GM12878 (cell line): ENCODE results near the gene ANP32B. TPM values are rescaled to one million over a fixed set of nuclear protein-coding genes. Genes with fewer than 3 reads are reported as not detected.

ENCODE experiments used
- ATAC-seq: fragments of 200-7000 bp; cut with Tn5 transposase; 3 replicates; pipeline ENCODE4 v1.9.1; 2020; ENCODE audit warnings: mild to moderate bottlenecking, moderate library complexity
- BruUV-seq: library from RNA; stranded (reverse); fragments of 400-500 nt; replicated peaks from 2 replicates; lab custom pipeline; 2021; lab: Mats Ljungman, UMichigan
- CTCF ChIA-PET: fragments of 300-600 bp; sonication (Branson Sonifier 250); formaldehyde crosslinking; extraction: SDS; loops from one replicate; lab custom pipeline; 2021; ENCODE audit warnings: inconsistent platforms; lab: Yijun Ruan, JAX
- POLR2A ChIA-PET: fragments of 350-600 bp; formaldehyde crosslinking; extraction: SDS; loops from one replicate; lab custom pipeline; 2021; ENCODE audit warnings: inconsistent platforms; lab: Charles Lee
- RAD21 ChIA-PET: fragments of 300-600 bp; sonication (Branson Sonifier 250); formaldehyde crosslinking; loops from one replicate; lab custom pipeline; 2023; ENCODE audit warnings: antibody characterized with exemption; ENCODE audit not compliant: unreplicated experiment; lab: Charles Lee
- SMC1A ChIA-PET: fragments of 300-600 bp; sonication (Branson Sonifier 250); formaldehyde crosslinking; loops from one replicate; lab custom pipeline; 2023; ENCODE audit not compliant: unreplicated experiment, uncharacterized antibody; lab: Charles Lee
- DNase-seq: peaks from one replicate; pipeline ENCODE4 v3.0.0-alpha.2; 2011; ENCODE audit warnings: low read depth, low spot score
- FAIRE-seq: peaks from 3 replicates; lab custom pipeline; 2011; peaks lifted over from hg19 to GRCh38; lab: Jason Lieb, UNC
- H2AFZ ChIP-seq: 2 replicates; pipeline ENCODE4 v1.6.0; 2011; ENCODE audit warnings: low read depth, low read length, control low read depth; ENCODE audit not compliant: control insufficient read depth
- H3K27ac ChIP-seq: 2 replicates; pipeline ENCODE4 v1.5.1; 2011; ENCODE audit warnings: control low read depth; ENCODE audit not compliant: control insufficient read depth, insufficient read depth
- H3K27me3 ChIP-seq, 2 experiments: replicated peaks in 1 of 2; 2 replicates each; pipeline versions ENCODE4 v1.6.0 to v1.6.1; 2011; ENCODE audit warnings: low read length in 1 of 2; ENCODE audit not compliant: control insufficient read depth in 2 of 2, insufficient read depth in 2 of 2
- H3K36me3 ChIP-seq, 2 experiments: 2 replicates each; pipeline ENCODE4 v1.5.1; 2011; ENCODE audit warnings: low read length in 1 of 2; ENCODE audit not compliant: control insufficient read depth in 2 of 2, insufficient read depth in 2 of 2
- H3K4me1 ChIP-seq: 2 replicates; pipeline ENCODE4 v1.6.1; 2011; ENCODE audit warnings: mild to moderate bottlenecking, low read length, moderate library complexity, mixed read lengths; ENCODE audit not compliant: control insufficient read depth, insufficient read depth
- H3K4me2 ChIP-seq: 2 replicates; pipeline ENCODE4 v1.6.0; 2011; ENCODE audit warnings: control low read depth; ENCODE audit not compliant: control insufficient read depth, insufficient read depth
- H3K4me3 ChIP-seq: fragments of 200-600 bp; sonication (generic); 2 replicates; pipeline ENCODE4 v1.5.1; 2016
- H3K79me2 ChIP-seq: 2 replicates; pipeline ENCODE4 v1.6.0; 2011; ENCODE audit warnings: low read length; ENCODE audit not compliant: control insufficient read depth, insufficient read depth
- H3K9ac ChIP-seq: 2 replicates; pipeline ENCODE4 v1.8.0; 2011; ENCODE audit warnings: low read length, control low read depth, mixed read lengths; ENCODE audit not compliant: control insufficient read depth, insufficient read depth
- H3K9me3 ChIP-seq: replicated peaks from 3 replicates; pipeline ENCODE4 v1.5.1; 2011; ENCODE audit warnings: mild to moderate bottlenecking, low read length; ENCODE audit not compliant: control insufficient read depth, insufficient read depth
- H4K20me1 ChIP-seq: 2 replicates; pipeline ENCODE4 v1.6.0; 2011; ENCODE audit not compliant: control insufficient read depth, insufficient read depth
- CBFB ChIP-seq: IDR thresholded peaks from 2 replicates; pipeline ENCODE4 v1.6.1; 2016; ENCODE audit warnings: antibody characterized with exemption, low read depth
- CHD2 ChIP-seq: IDR thresholded peaks from 2 replicates; pipeline ENCODE4 v1.6.1; 2011; ENCODE audit warnings: low read depth, low read length, improper control_type of control experiment, borderline replicate concordance
- RAD21 ChIP-seq: IDR thresholded peaks from 2 replicates; pipeline ENCODE4 v1.6.1; 2011; ENCODE audit warnings: mild to moderate bottlenecking, low read depth, low read length, moderate library complexity; ENCODE audit not compliant: insufficient read depth
- SMARCA5 ChIP-seq: fragments of 450-650 bp; IDR thresholded peaks from 2 replicates; pipeline ENCODE4 v1.6.1; 2017; ENCODE audit warnings: mild to moderate bottlenecking
- WRNIP1 ChIP-seq: IDR thresholded peaks from 2 replicates; pipeline ENCODE4 v1.6.1; 2011; ENCODE audit warnings: low read depth, low read length, improper control_type of control experiment, borderline replicate concordance
- WGBS: methylation state at CpG from one replicate; pipeline ENCODE4 v1.1.6; 2016; ENCODE audit warnings: low lambda C conversion rate; ENCODE audit not compliant: insufficient replicate concordance, insufficient coverage; ENCODE audit errors: missing lambda C conversion rate; 5-methylcytosine and 5-hydroxymethylcytosine counted together
- in situ Hi-C: fragments of 300-500 bp; cut with MboI; formaldehyde crosslinking; loops from 9 replicates; pipeline ENCODE4 v1.14.3; 2018; ENCODE audit warnings: mixed read lengths
- intact Hi-C: fragments of 100-400 bp; cut with micrococcal nuclease; formaldehyde crosslinking; loops from one replicate; pipeline ENCODE4 v1.14.2; 2022; ENCODE audit not compliant: unreplicated experiment
- polyA plus RNA-seq, 11 experiments: library from polyadenylated mRNA; depleted of rRNA in 4 of 11; unstranded in 6 of 11; stranded (reverse) in 5 of 11; fragments of >200 nt; fragmentation: Nextera tagmentation in 4 of 11; fragmentation: Illumina TruSeq in 1 of 11; extraction: Ambion mirVana in 4 of 11; extraction: Trizol in 1 of 11; gene quantifications; 1 replicate in 1 of 11; 2 replicates in 10 of 11; pipeline versions ENCODE4 v1.2.1 to v1.2.3, GENCODE V29; 2011 to 2016; ENCODE audit warnings: inconsistent platforms in 2 of 11, missing spikeins in 2 of 11, low read depth in 1 of 11
- total RNA-seq, 4 experiments: library from RNA; depleted of rRNA in 3 of 4; stranded (reverse); fragments of >200 nt in 3 of 4; fragmentation: Illumina TruSeq in 1 of 4; extraction: Trizol in 1 of 4; gene quantifications; 2 replicates each; pipeline versions ENCODE4 v1.2.1 to v1.2.3, GENCODE V29; 2013 to 2021
- TF ChIP-seq, protein P1 (sequence below): IDR thresholded peaks from 2 replicates; pipeline ENCODE4 v1.6.1; 2012; ENCODE audit warnings: low read depth, low read length, improper control_type of control experiment
- TF ChIP-seq, protein P2 (sequence below): fragments of 450-650 bp; formaldehyde crosslinking; IDR thresholded peaks from 2 replicates; pipeline ENCODE4 v1.4.0; 2022; ENCODE audit warnings: mild to moderate bottlenecking, moderate library complexity
- TF ChIP-seq, protein P3 (sequence below): fragments of 450-650 bp; formaldehyde crosslinking; IDR thresholded peaks from 2 replicates; pipeline ENCODE4 v1.5.0; 2022; ENCODE audit warnings: mild to moderate bottlenecking, missing genetic modification characterization
- TF ChIP-seq, protein P4 (sequence below): fragments of 450-650 bp; IDR thresholded peaks from 2 replicates; pipeline ENCODE4 v1.6.1; 2017; ENCODE audit warnings: borderline replicate concordance
- TF ChIP-seq, protein P5 (sequence below): fragments of 150-350 bp; IDR thresholded peaks from 2 replicates; pipeline ENCODE4 v1.6.1; 2016; ENCODE audit warnings: low read depth, low read length

ANP32B gene
- total and polyA plus RNA-seq, 10 of the 15 experiments (the other 5 are each of a cell fraction or from before 2014, with no cell fraction given) = 24.5 to 419 (median 171) TPM

DNA sequence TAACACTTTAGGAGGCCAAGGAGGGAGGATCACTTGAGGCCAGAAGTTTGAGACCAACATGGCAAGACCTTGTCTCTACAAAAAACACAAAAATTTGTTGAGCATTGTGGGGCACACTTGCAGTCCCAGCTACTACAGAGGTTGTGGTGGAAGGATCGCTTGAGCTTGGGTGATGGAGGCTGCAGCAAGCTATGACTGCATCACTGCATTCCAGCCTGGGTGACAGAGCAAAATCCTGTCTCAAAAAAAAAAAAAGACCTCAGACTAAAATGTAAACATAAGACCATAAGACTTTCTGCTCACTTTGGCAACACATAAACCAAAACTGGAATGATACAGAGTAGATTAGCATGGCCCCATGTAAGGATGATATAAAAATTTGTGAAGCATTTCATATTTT, 48.8 kb downstream of the ANP32B start:
- Histone ChIP-seq H3K4me3 (no peak overlapping the region), H3K9ac (no peak overlapping the region), H4K20me1 (no peaks in the 10 kb centered on the region), H3K27me3 (no peaks in the 10 kb centered on the region), H3K27ac (no peak overlapping the region), H3K79me2 (no peaks in the 10 kb centered on the region), H3K4me1 (peaks cover 28% of the 10 kb centered on the region), H3K36me3 (no peaks in the 10 kb centered on the region), H3K4me2 (no peak overlapping the region), H2AFZ (no peak overlapping the region), H3K9me3 (no peaks in the 10 kb centered on the region)
- RAD21 ChIA-PET = interaction anchor here (0.7 kb wide), 1 partner anchor 26 kb away, joined by 3 read pairs; no protein-coding TSS in a partner anchor
- WGBS = 100% methylated on average over 1 of the region's 1 CpG
- no peak for DNase-seq
- SMC1A ChIA-PET = interaction anchor here (0.6 to 1.4 kb wide), 2 partner anchors 10 to 11 kb away, joined by 3 to 8 read pairs; no protein-coding TSS in a partner anchor
- BruUV-seq = no TSS peak
- intact Hi-C loops (no loop called here), in situ Hi-C loops (no loop called here)
- CTCF ChIA-PET = interaction anchor here (0.7 to 4.2 kb wide), 7 partner anchors 12 to 109 kb away, joined by 3 to 31 read pairs (median 3); partner anchors contain the start of gene TRMO
- POLR2A ChIA-PET = interaction anchor here (0.6 to 1.5 kb wide), 5 partner anchors 18 to 78 kb away, joined by 3 to 5 read pairs (median 3); no protein-coding TSS in a partner anchor
- no peak for FAIRE-seq
- ATAC-seq = no peak
- TF ChIP-seq WRNIP1 = no peak
- TF ChIP-seq, protein P1, sequence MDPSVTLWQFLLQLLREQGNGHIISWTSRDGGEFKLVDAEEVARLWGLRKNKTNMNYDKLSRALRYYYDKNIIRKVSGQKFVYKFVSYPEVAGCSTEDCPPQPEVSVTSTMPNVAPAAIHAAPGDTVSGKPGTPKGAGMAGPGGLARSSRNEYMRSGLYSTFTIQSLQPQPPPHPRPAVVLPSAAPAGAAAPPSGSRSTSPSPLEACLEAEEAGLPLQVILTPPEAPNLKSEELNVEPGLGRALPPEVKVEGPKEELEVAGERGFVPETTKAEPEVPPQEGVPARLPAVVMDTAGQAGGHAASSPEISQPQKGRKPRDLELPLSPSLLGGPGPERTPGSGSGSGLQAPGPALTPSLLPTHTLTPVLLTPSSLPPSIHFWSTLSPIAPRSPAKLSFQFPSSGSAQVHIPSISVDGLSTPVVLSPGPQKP = no peak
- no peak for TF ChIP-seq SMARCA5
- no peak for TF ChIP-seq CHD2
- no peak for TF ChIP-seq CBFB
- TF ChIP-seq, protein P2, sequence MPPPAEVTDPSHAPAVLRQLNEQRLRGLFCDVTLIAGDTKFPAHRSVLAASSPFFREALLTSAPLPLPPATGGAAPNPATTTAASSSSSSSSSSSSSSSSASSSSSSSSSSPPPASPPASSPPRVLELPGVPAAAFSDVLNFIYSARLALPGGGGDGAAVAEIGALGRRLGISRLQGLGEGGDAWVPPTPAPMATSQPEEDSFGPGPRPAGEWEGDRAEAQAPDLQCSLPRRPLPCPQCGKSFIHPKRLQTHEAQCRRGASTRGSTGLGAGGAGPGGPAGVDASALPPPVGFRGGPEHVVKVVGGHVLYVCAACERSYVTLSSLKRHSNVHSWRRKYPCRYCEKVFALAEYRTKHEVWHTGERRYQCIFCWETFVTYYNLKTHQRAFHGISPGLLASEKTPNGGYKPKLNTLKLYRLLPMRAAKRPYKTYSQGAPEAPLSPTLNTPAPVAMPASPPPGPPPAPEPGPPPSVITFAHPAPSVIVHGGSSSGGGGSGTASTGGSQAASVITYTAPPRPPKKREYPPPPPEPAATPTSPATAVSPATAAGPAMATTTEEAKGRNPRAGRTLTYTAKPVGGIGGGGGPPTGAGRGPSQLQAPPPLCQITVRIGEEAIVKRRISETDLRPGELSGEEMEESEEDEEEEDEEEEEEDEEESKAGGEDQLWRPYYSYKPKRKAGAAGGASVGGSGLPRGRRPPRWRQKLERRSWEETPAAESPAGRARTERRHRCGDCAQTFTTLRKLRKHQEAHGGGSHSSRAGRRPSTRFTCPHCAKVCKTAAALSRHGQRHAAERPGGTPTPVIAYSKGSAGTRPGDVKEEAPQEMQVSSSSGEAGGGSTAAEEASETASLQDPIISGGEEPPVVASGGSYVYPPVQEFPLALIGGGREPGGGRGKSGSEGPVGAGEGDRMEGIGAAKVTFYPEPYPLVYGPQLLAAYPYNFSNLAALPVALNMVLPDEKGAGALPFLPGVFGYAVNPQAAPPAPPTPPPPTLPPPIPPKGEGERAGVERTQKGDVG (CRISPR knock-in tag) = no peak
- TF ChIP-seq, protein P3, sequence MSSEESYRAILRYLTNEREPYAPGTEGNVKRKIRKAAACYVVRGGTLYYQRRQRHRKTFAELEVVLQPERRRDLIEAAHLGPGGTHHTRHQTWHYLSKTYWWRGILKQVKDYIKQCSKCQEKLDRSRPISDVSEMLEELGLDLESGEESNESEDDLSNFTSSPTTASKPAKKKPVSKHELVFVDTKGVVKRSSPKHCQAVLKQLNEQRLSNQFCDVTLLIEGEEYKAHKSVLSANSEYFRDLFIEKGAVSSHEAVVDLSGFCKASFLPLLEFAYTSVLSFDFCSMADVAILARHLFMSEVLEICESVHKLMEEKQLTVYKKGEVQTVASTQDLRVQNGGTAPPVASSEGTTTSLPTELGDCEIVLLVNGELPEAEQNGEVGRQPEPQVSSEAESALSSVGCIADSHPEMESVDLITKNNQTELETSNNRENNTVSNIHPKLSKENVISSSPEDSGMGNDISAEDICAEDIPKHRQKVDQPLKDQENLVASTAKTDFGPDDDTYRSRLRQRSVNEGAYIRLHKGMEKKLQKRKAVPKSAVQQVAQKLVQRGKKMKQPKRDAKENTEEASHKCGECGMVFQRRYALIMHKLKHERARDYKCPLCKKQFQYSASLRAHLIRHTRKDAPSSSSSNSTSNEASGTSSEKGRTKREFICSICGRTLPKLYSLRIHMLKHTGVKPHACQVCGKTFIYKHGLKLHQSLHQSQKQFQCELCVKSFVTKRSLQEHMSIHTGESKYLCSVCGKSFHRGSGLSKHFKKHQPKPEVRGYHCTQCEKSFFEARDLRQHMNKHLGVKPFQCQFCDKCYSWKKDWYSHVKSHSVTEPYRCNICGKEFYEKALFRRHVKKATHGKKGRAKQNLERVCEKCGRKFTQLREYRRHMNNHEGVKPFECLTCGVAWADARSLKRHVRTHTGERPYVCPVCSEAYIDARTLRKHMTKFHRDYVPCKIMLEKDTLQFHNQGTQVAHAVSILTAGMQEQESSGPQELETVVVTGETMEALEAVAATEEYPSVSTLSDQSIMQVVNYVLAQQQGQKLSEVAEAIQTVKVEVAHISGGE (CRISPR knock-in tag) = no peak
- no peak for TF ChIP-seq RAD21
- TF ChIP-seq, protein P4, sequence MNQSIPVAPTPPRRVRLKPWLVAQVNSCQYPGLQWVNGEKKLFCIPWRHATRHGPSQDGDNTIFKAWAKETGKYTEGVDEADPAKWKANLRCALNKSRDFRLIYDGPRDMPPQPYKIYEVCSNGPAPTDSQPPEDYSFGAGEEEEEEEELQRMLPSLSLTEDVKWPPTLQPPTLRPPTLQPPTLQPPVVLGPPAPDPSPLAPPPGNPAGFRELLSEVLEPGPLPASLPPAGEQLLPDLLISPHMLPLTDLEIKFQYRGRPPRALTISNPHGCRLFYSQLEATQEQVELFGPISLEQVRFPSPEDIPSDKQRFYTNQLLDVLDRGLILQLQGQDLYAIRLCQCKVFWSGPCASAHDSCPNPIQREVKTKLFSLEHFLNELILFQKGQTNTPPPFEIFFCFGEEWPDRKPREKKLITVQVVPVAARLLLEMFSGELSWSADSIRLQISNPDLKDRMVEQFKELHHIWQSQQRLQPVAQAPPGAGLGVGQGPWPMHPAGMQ = no peak
- TF ChIP-seq, protein P5, sequence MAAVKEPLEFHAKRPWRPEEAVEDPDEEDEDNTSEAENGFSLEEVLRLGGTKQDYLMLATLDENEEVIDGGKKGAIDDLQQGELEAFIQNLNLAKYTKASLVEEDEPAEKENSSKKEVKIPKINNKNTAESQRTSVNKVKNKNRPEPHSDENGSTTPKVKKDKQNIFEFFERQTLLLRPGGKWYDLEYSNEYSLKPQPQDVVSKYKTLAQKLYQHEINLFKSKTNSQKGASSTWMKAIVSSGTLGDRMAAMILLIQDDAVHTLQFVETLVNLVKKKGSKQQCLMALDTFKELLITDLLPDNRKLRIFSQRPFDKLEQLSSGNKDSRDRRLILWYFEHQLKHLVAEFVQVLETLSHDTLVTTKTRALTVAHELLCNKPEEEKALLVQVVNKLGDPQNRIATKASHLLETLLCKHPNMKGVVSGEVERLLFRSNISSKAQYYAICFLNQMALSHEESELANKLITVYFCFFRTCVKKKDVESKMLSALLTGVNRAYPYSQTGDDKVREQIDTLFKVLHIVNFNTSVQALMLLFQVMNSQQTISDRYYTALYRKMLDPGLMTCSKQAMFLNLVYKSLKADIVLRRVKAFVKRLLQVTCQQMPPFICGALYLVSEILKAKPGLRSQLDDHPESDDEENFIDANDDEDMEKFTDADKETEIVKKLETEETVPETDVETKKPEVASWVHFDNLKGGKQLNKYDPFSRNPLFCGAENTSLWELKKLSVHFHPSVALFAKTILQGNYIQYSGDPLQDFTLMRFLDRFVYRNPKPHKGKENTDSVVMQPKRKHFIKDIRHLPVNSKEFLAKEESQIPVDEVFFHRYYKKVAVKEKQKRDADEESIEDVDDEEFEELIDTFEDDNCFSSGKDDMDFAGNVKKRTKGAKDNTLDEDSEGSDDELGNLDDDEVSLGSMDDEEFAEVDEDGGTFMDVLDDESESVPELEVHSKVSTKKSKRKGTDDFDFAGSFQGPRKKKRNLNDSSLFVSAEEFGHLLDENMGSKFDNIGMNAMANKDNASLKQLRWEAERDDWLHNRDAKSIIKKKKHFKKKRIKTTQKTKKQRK = no peak
